ENCODE results near the gene FAM222B. TPM values are rescaled to one million over a fixed set of nuclear protein-coding genes. Genes with fewer than 3 reads are reported as not detected.

FAM222B gene
- total and polyA plus RNA-seq, 2 donors (not counting 1 experiment from before 2014, with no cell fraction given): 10.8 to 23.1 TPM

GRCh38 chr17:28726226-28726626 is 116.4 kb downstream of the FAM222B start, which contains the start of gene TLCD1:
Gene TLCD1 (minus strand): TSS chr17:28726233. CDS start chr17:28726097, 136 bp downstream.
- peak within 1 kb of the TSS; percentile 40 to 77 (median 66) for H3K4me3 ChIP-seq (ENCODE audit: control extremely low read depth in 1 of 5, extremely low read depth in 1 of 5, insufficient read depth in 1 of 5, low read depth in 2 of 5, low read length in 4 of 5)
- Mint-ChIP-seq H3K4me1 (peaks cover 69% of the 10 kb centered on the region), H3K4me3 (peak within 1 kb of the TSS; percentile 98), H3K27ac (peak within 1 kb of the TSS; percentile 100), H3K9me3 (ENCODE audit: insufficient read depth) (no peaks in the 10 kb centered on the region), H3K27me3 (no peaks in the 10 kb centered on the region)
- DNase-seq (peak; percentile 87), ATAC-seq (ENCODE audit: low read depth) (peak; percentile 28)
- no peaks in the 10 kb centered on the region for H3K9me3 ChIP-seq (ENCODE audit: control extremely low read depth in 1 of 3, control insufficient read depth in 2 of 3, insufficient read depth in 1 of 3, low read length in 2 of 3)
- peaks cover 24% of the 10 kb centered on the region for H3K79me2 ChIP-seq (ENCODE audit: control insufficient read depth, insufficient read depth, low read length)
- peak within 1 kb of the TSS; percentile 81 for H3K9ac ChIP-seq (ENCODE audit: low read length)
- TF ChIP-seq EZH2 (IDR thresholded peaks at IDR 0.05; ENCODE audit: borderline replicate concordance, insufficient read depth, low read depth, low read length, poor library complexity, severe bottlenecking): no peak
- no peak for TF ChIP-seq CTCF (IDR thresholded peaks at IDR 0.05)
- H3K36me3 ChIP-seq (replicated peaks in 1 of 2; ENCODE audit: control extremely low read depth in 1 of 2, control insufficient read depth in 1 of 2, extremely low read depth in 1 of 2, insufficient read depth in 2 of 2, low read length in 1 of 2): peaks cover 0 to 34% of the 10 kb centered on the region in 2 experiments
- peaks cover 44% of the 10 kb centered on the region for H4K20me1 ChIP-seq (ENCODE audit: control insufficient read depth, insufficient read depth, low read length, poor library complexity, severe bottlenecking)
- peak within 1 kb of the TSS; percentile 99 for H3K4me2 ChIP-seq (replicated peaks; ENCODE audit: low read depth, low read length, poor library complexity, severe bottlenecking)
- POLR2A ChIA-PET: interaction anchor here (0.8 to 13.3 kb wide), 11 partner anchors 14 to 224 kb away, joined by 4 to 511 read pairs (median 15); partner anchors contain the start of genes BLTP2, DHRS13, FLOT2 and PHF12
- peak within 1 kb of the TSS; percentile 90 to 97 for H3K27ac ChIP-seq (ENCODE audit: low read length in 2 of 2)
- WGBS (ENCODE audit: insufficient coverage): under 1% methylated on average over 49 of the region's 49 CpGs
- intact Hi-C loops (cut with micrococcal nuclease): loop anchor here (1.0 kb wide), 1 partner anchor 190 kb away; no protein-coding TSS in a partner anchor
- H2AFZ ChIP-seq (ENCODE audit: insufficient read depth, low read depth, low read length, poor library complexity, severe bottlenecking): peak within 1 kb of the TSS; percentile 72
- peaks cover 41 to 67% of the 10 kb centered on the region in 2 donors for H3K4me1 ChIP-seq (ENCODE audit: control insufficient read depth in 2 of 2, insufficient read depth in 2 of 2, low read length in 2 of 2)
- no peaks in the 10 kb centered on the region for H3K27me3 ChIP-seq (replicated peaks in 1 of 4; ENCODE audit: control extremely low read depth in 1 of 4, control insufficient read depth in 3 of 4, insufficient read depth in 4 of 4, low read length in 3 of 4)
- CTCF ChIA-PET: interaction anchor here (0.6 to 15.9 kb wide), 42 partner anchors 9 to 423 kb away, joined by 3 to 1020 read pairs (median 6); partner anchors contain the start of genes ALDOC, DHRS13, FAM222B and FLOT2
